Caki2 (cell line): ENCODE measurements around the gene FES. TPM values are rescaled to one million over a fixed set of nuclear protein-coding genes. Genes with fewer than 3 reads are reported as not detected.
"Not testable (repeated sequence)": the region's sequence is repeated elsewhere in the genome, so short reads cannot be mapped to it uniquely, and the experiment has no call there.

Source experiments
- DNase-seq: peaks from one replicate; pipeline ENCODE4 v3.0.0-alpha.2; 2015; ENCODE audit warnings: low read depth
- in situ Hi-C: cut with HindIII; loops from 2 replicates; pipeline ENCODE4 v1.10.0; 2016; ENCODE audit warnings: low sequenced_read_pairs, low pct_unique_long_range_greater_than_20kb, mixed read lengths
- total RNA-seq: library from RNA; depleted of rRNA; stranded (reverse); fragments of >200 nt; shearing (Covaris generic); gene quantifications from 2 replicates; pipeline ENCODE4 v1.2.3, GENCODE V29; 2014; ENCODE audit warnings: low replicate concordance

Gene FES
- total RNA-seq, 1 experiment from 2014 or later, result not detected

GRCh38 chr15:90884719-90885431, 571 bp downstream of the FES start:
- DNase-seq, result no peak
- in situ Hi-C loops, result no loop called here

GRCh38 chr15:90885432-90886290, 1.4 kb downstream of the FES start:
- DNase-seq, result peak; percentile 38

GRCh38 chr15:90886291-90886614, 1.9 kb downstream of the FES start:
- in situ Hi-C loops, result no loop called here

More at GRCh38 chr15:90885432-90886290, 1.4 kb downstream of the FES start:
- in situ Hi-C loops, result no loop called here

GRCh38 chr15:90887037-90887481, 2.8 kb downstream of the FES start:
- no peak for DNase-seq
- in situ Hi-C loops, result no loop called here

More at GRCh38 chr15:90886291-90886614, 1.9 kb downstream of the FES start:
- DNase-seq, result no peak

GRCh38 chr15:90889313-90889730, 5.0 kb downstream of the FES start:
- in situ Hi-C loops, result no loop called here

GRCh38 chr15:90889736-90890456, 5.6 kb downstream of the FES start:
- in situ Hi-C loops, result no loop called here

More at GRCh38 chr15:90889313-90889730, 5.0 kb downstream of the FES start:
- DNase-seq, result no peak

GRCh38 chr15:90890839-90891238, 6.5 kb downstream of the FES start:
- DNase-seq, result no peak
- in situ Hi-C loops, result no loop called here

More at GRCh38 chr15:90889736-90890456, 5.6 kb downstream of the FES start:
- DNase-seq, result no peak

- in situ Hi-C loops, result no loop called here
- no peak for DNase-seq
These were observed 7.1 kb downstream of the FES start for GRCh38 chr15:90891346-90891949.

- in situ Hi-C loops, result no loop called here
- DNase-seq, result no peak
These were observed 7.7 kb downstream of the FES start for GRCh38 chr15:90892023-90892422.

- no peak for DNase-seq
- in situ Hi-C loops, result no loop called here
These were observed 8.3 kb downstream of the FES start for GRCh38 chr15:90892498-90893174.

GRCh38 chr15:90893175-90894090, 9.1 kb downstream of the FES start:
- in situ Hi-C loops, result no loop called here
- DNase-seq, result no peak

GRCh38 chr15:90895571-90896117, 11.3 kb downstream of the FES start:
- no peak for DNase-seq
- in situ Hi-C loops, result no loop called here

- in situ Hi-C loops, DNase-seq: not testable (repeated sequence)
These were observed 12.9 kb downstream of the FES start for GRCh38 chr15:90897131-90897655.

- DNase-seq, result no peak
These were observed 17.1 kb downstream of the FES start for GRCh38 chr15:90901175-90902039.

GRCh38 chr15:90902040-90902839, 17.9 kb downstream of the FES start:
- in situ Hi-C loops, result no loop called here
- DNase-seq, result peak; percentile 85

More at GRCh38 chr15:90901175-90902039, 17.1 kb downstream of the FES start:
- in situ Hi-C loops, result no loop called here
